HepG2 (cell line): ENCODE results near the gene HTR1D. TPM values are rescaled to one million over a fixed set of nuclear protein-coding genes. Genes with fewer than 3 reads are reported as not detected.

Experiments used
- ATAD3A ChIP-seq: sonication (generic); formaldehyde crosslinking; IDR thresholded peaks from 2 replicates; pipeline ENCODE4 v1.4.0; 2020; ENCODE audit warnings: missing genetic modification reagents
- CREM ChIP-seq, 2 experiments: sonication (generic) in 1 of 2; formaldehyde crosslinking in 1 of 2; IDR thresholded peaks; 2 replicates each; pipeline versions ENCODE4 v1.4.0 to v1.6.1; 2016 to 2020; ENCODE audit warnings: antibody characterized with exemption in 1 of 2, mild to moderate bottlenecking in 1 of 2, missing genetic modification reagents in 1 of 2
- HHEX ChIP-seq: IDR thresholded peaks from 2 replicates; pipeline ENCODE4 v1.6.1; 2016; ENCODE audit warnings: control low read depth
- HOXA7 ChIP-seq: sonication (generic); formaldehyde crosslinking; IDR thresholded peaks from 2 replicates; pipeline ENCODE4 v1.8.1; 2022; ENCODE audit warnings: mild to moderate bottlenecking, missing genetic modification reagents, moderate library complexity
- KDM1A ChIP-seq: IDR thresholded peaks from 2 replicates; pipeline ENCODE4 v1.6.1; 2016; ENCODE audit warnings: missing compliant biosample characterization
- MED1 ChIP-seq: sonication (generic); formaldehyde crosslinking; IDR thresholded peaks from 2 replicates; pipeline ENCODE4 v1.4.0; 2020; ENCODE audit warnings: missing genetic modification reagents
- MZF1 ChIP-seq: sonication (generic); formaldehyde crosslinking; IDR thresholded peaks from 2 replicates; pipeline ENCODE4 v1.8.1; 2023; ENCODE audit warnings: mild to moderate bottlenecking, missing genetic modification reagents, borderline replicate concordance
- NFAT5 ChIP-seq: sonication (generic); formaldehyde crosslinking; IDR thresholded peaks from 2 replicates; pipeline ENCODE4 v1.4.0; 2020; ENCODE audit warnings: missing genetic modification reagents
- NFIB ChIP-seq: sonication (generic); formaldehyde crosslinking; IDR thresholded peaks from 2 replicates; pipeline ENCODE4 v1.9.0; 2021; ENCODE audit warnings: missing genetic modification reagents, mild to moderate bottlenecking, borderline replicate concordance
- REPIN1 ChIP-seq: sonication (generic); formaldehyde crosslinking; IDR thresholded peaks from 2 replicates; pipeline ENCODE4 v1.8.0; 2022; ENCODE audit warnings: missing genetic modification reagents, low read depth, mild to moderate bottlenecking, borderline replicate concordance
- SIN3A ChIP-seq: IDR thresholded peaks from 2 replicates; pipeline ENCODE4 v1.6.1; 2011; ENCODE audit warnings: low read depth, mild to moderate bottlenecking, control low read depth, low read length, borderline replicate concordance
- SMAD3 ChIP-seq: sonication (generic); formaldehyde crosslinking; IDR thresholded peaks from 2 replicates; pipeline ENCODE4 v1.4.0; 2020; ENCODE audit warnings: missing genetic modification reagents
- SNRNP70 ChIP-seq: fragments of 200-400 bp; formaldehyde crosslinking; IDR thresholded peaks from 2 replicates; pipeline ENCODE4 v1.6.1; 2017; ENCODE audit warnings: mild to moderate bottlenecking, low read depth, low read length, moderate library complexity
- SP4 ChIP-seq: sonication (generic); formaldehyde crosslinking; IDR thresholded peaks from 2 replicates; pipeline ENCODE4 v1.8.1; 2023; ENCODE audit warnings: mild to moderate bottlenecking, missing genetic modification reagents
- TFAP4 ChIP-seq: sonication (generic); IDR thresholded peaks from 2 replicates; pipeline ENCODE4 v1.6.1; 2016; ENCODE audit warnings: low read depth, borderline replicate concordance
- TFE3 ChIP-seq: IDR thresholded peaks from 2 replicates; pipeline ENCODE4 v1.6.1; 2016
- ZKSCAN1 ChIP-seq: fragments of 150-350 bp; IDR thresholded peaks from 2 replicates; pipeline ENCODE4 v1.6.1; 2014; ENCODE audit warnings: low read length
- ZKSCAN8 ChIP-seq: IDR thresholded peaks from 2 replicates; pipeline ENCODE4 v1.6.1; 2016; ENCODE audit warnings: borderline replicate concordance, missing genetic modification reagents, missing compliant biosample characterization
- ZNF264 ChIP-seq: sonication (generic); formaldehyde crosslinking; IDR thresholded peaks from 2 replicates; pipeline ENCODE4 v1.4.0; 2020; ENCODE audit warnings: missing genetic modification reagents
- ZNF577 ChIP-seq: sonication (generic); formaldehyde crosslinking; IDR thresholded peaks from 2 replicates; pipeline ENCODE4 v1.4.0; 2020; ENCODE audit warnings: mild to moderate bottlenecking, low read depth, missing genetic modification reagents, borderline replicate concordance
- ZNF7 ChIP-seq: IDR thresholded peaks from 2 replicates; pipeline ENCODE4 v1.6.1; 2016; ENCODE audit warnings: missing biosample characterization, missing genetic modification reagents
- ZNF720 ChIP-seq: sonication (generic); formaldehyde crosslinking; IDR thresholded peaks from 2 replicates; pipeline ENCODE4 v1.4.0; 2020; ENCODE audit warnings: missing genetic modification reagents
- ZNF740 ChIP-seq: sonication (generic); formaldehyde crosslinking; IDR thresholded peaks from 2 replicates; pipeline ENCODE4 v1.4.0; 2020; ENCODE audit warnings: missing genetic modification reagents
- ZNF766 ChIP-seq: sonication (generic); formaldehyde crosslinking; IDR thresholded peaks from 2 replicates; pipeline ENCODE4 v1.5.0; 2020; ENCODE audit warnings: missing genetic modification reagents, borderline replicate concordance
- polyA plus RNA-seq, 8 experiments: library from polyadenylated mRNA; depleted of rRNA in 3 of 8; stranded (reverse) in 7 of 8; unstranded in 1 of 8; fragments of >200 nt; fragmentation: Illumina TruSeq in 4 of 8; extraction: Trizol in 4 of 8; gene quantifications; 2 replicates each; pipeline versions ENCODE4 v1.2.1 to v1.2.3, GENCODE V29; 2011 to 2016; ENCODE audit warnings: low read depth in 4 of 8, missing spikeins in 1 of 8, mixed read lengths in 1 of 8; ENCODE audit not compliant: insufficient read depth in 1 of 8
- total RNA-seq, 5 experiments: library from RNA; depleted of rRNA; stranded (reverse); fragments of >200 nt; fragmentation: Illumina TruSeq; extraction: Trizol; gene quantifications; 2 replicates each; pipeline ENCODE4 v1.2.3, GENCODE V29; 2016; ENCODE audit warnings: low read depth in 1 of 5

HTR1D gene
- total and polyA plus RNA-seq, 2 of the 13 experiments (the other 11 are each of a cell fraction or from before 2014, with no cell fraction given) = 0.04 to 0.07 TPM

- TF ChIP-seq ZNF577 (CRISPR knock-in tag) (no peak), NFAT5 (no peak), SP4 (CRISPR knock-in tag) (no peak), ZKSCAN8 (peak; percentile 94), REPIN1 (CRISPR knock-in tag) (peak; percentile 91; the same call in 1 of the 2 replicates), HOXA7 (CRISPR knock-in tag) (no peak), SNRNP70 (no peak), ATAD3A (CRISPR knock-in tag) (no peak), SMAD3 (CRISPR knock-in tag) (peak; percentile 65; the same call in 1 of the 2 replicates), NFIB (CRISPR knock-in tag) (no peak), TFAP4 (peak; percentile 97), SIN3A (peak; percentile 62; the same call in 1 of the 2 replicates), ZNF740 (CRISPR knock-in tag) (no peak), ZNF7 (CRISPR knock-in tag) (no peak), ZKSCAN1 (peak; percentile 53; the same call in 1 of the 2 replicates), CREM (IDR thresholded peaks at IDR 0.05) (peak; percentile 53; the same call in 1 of the 2 replicates), CREM (CRISPR knock-in tag; IDR thresholded peaks at IDR 0.05) (no peak), TFE3 (peak; percentile 68; the same call in 1 of the 2 replicates), ZNF766 (CRISPR knock-in tag) (no peak), MED1 (CRISPR knock-in tag) (peak; percentile 78), HHEX (CRISPR knock-in tag) (peak; percentile 54; the same call in 1 of the 2 replicates), ZNF720 (no peak), KDM1A (CRISPR knock-in tag) (peak; percentile 89), MZF1 (CRISPR knock-in tag) (no peak), ZNF264 (CRISPR knock-in tag) (peak; percentile 84)
Measured at GRCh38 chr1:23187637-23188036, 29.7 kb downstream of the HTR1D start (continued).
